GM12872 (cell line): ENCODE measurements around the gene IL4I1.

Source experiments
- TF ChIP-seq, protein P1 (sequence below): IDR thresholded peaks from 3 replicates; pipeline ENCODE4 v1.5.1; 2011; ENCODE audit warnings: low read depth, mild to moderate bottlenecking, low read length, moderate library complexity; ENCODE audit not compliant: insufficient read depth

Gene IL4I1

DNA sequence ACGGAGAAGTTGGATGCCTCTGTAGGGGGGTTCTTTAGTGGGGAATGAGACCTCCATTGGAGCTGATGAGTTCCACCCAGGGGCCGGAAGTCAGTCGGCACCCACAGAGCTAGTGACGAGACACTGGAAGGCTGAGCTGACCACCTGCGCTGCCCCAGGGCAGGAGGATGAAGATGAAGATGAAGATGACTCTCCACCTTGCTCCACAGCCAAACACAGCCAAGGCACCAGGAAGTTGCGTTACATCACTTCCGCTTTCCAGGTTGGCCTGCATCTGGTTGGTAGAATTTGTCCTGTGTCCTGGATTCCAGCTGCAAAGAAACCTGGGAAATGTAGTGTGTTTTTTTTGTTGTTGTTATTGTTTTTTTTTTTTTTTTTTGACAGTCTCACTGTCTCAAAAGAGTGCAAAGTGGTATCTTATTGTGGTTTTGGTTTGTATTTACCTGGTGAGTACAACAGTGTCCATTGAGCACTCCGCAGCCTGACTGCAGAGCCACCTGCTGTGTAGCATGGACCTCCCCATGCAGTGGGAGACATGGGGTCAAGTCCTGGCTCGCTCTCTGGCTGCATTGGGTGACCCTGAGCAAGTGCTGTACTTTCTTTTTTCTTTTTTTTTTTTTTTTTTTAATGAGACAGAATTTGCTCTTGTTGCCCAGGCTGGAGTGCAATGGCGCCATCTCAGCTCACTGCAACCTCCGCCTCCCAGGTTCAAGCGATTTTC is 17.3 kb downstream of the IL4I1 start:
- TF ChIP-seq, protein P1, sequence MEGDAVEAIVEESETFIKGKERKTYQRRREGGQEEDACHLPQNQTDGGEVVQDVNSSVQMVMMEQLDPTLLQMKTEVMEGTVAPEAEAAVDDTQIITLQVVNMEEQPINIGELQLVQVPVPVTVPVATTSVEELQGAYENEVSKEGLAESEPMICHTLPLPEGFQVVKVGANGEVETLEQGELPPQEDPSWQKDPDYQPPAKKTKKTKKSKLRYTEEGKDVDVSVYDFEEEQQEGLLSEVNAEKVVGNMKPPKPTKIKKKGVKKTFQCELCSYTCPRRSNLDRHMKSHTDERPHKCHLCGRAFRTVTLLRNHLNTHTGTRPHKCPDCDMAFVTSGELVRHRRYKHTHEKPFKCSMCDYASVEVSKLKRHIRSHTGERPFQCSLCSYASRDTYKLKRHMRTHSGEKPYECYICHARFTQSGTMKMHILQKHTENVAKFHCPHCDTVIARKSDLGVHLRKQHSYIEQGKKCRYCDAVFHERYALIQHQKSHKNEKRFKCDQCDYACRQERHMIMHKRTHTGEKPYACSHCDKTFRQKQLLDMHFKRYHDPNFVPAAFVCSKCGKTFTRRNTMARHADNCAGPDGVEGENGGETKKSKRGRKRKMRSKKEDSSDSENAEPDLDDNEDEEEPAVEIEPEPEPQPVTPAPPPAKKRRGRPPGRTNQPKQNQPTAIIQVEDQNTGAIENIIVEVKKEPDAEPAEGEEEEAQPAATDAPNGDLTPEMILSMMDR = no peak

DNA sequence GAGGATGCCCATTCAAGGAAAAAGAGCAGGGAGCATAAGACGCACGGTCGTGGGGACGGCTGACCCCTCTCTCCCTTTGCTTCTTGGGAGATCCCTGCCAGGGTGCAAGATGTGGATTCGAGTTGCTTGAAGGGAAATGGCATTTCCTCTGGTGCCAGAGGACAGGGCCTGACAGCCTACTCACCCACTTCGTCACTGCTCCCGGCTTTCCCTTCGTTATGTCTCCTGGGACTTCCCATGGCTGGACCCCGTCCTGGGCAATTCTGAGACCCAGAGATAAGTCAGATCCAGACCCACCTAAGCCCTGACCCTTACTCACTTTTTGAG is 18.0 kb downstream of the IL4I1 start:
- TF ChIP-seq, protein P1 = no peak

DNA sequence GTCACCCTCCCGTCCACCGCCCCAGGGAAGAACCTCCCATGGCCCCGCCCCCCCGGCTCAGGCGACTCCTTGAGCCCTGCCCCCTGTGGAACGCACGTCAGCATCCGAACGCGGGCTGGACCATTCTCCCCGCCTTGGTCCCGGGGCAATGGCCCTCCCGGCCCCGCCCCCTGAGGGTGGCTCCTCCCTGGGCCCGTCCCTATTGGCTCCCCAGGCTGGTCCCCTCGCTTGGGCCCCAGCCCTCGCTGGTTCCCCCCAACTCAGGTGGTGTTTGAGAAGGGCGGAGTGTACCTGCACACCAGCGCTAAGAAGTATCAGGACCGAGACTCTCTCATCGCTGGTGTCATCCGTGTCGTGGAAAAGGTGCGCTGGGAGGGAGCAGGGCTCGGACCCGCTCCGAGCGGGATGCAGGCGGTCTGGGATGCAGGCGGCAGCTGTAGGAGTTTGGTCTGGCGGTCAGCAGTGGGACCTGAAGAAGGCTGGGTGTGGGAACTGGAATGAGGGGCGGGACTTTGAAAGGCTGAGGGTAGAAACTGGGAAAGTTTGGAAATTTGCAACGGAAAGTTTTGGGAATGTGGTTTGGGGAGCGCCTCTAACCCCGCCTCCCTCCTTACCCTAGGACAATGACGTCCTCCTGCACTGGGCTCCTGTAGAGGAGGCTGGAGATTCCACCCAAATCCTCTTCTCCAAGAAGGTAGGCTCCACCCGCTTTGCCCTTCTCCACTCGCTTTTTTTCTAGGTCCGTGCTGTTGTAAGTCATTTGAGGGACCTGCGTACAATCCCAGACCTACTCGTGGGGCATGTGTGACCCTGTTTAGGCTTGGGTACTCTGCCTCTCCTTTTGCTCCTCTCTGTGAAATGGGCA is 18.6 kb downstream of the IL4I1 start:
- TF ChIP-seq, protein P1 = no peak

DNA sequence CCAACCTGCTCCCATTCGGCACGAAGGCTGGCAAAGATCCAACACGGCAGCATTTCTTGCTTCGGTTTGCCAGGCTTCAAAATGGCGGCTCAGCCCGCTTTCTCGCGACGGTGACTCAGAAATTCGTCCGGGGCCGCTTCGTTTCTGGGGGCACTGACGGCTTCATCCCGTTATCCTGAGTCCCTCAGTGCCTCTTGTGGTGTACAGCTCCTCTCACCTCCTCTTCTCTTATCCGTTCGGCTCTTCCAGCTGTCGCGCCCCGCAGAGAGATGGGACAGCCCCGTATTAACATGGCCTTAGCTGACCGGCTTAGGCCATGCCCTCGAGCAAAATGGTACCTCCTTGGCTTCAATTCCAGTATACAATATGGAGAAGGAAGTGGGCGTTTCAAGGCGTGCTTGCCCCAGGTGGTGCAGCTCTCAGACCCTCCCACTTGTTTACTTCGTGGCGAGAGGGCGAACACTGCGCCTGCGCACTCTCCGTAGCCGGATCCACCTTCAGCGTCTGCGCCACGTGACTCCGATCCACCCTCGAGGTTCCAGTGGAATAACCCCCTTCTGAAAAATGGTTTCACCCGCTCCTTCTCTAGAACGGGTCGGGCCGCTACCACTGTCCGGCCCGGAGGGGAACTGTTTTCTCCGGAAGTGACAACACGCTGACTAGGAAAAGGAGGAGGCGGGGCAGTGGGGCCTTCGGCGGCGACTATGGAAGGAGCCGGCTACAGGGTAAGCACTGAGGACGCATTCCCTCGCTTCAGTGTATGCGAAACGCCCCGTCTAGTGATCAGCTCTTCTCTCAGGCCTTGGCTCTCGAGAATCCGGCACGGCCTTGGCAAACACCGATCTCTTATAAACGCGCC is 19.4 kb downstream of the IL4I1 start, which contains the start of the genes AKT1S1 and TBC1D17:
TSS of gene AKT1S1 (minus strand) at position 336 of the 859 bp plus-strand sequence. CDS start 4,060 bp downstream, outside the sequence.
TSS of gene TBC1D17 (plus strand) at position 683 of the 859 bp plus-strand sequence. CDS start at position 705, 22 bp downstream.
- TF ChIP-seq, protein P1 = no peak

DNA sequence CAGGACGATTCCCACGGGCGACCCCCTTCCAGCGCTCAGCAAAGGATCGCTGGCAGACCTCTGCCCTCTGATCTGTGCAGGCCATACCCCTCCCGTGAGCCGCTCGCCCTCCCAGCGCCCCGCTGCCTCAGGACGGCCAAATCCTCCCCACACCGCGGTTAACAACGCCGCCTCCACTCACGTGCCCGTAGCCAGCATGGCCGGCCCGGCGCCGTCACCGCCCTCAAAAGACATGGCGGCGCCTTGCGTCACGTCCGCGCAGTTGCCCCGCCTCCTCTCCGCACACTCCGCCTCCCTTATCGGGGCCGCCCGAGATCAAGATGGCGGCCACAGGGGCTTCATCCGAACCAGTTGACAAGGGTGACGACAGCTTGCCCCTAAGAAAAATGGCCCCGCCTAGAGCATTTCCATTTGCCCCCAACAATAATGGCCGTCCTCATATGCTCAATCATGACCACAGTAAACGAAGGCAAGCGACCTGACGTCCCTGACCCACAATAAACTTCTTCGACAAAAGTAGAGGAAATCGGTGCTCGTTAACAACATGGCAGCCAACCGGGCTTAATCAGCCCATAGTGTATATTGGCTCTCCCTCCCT is 20.2 kb downstream of the IL4I1 start:
- TF ChIP-seq, protein P1 = no peak

DNA sequence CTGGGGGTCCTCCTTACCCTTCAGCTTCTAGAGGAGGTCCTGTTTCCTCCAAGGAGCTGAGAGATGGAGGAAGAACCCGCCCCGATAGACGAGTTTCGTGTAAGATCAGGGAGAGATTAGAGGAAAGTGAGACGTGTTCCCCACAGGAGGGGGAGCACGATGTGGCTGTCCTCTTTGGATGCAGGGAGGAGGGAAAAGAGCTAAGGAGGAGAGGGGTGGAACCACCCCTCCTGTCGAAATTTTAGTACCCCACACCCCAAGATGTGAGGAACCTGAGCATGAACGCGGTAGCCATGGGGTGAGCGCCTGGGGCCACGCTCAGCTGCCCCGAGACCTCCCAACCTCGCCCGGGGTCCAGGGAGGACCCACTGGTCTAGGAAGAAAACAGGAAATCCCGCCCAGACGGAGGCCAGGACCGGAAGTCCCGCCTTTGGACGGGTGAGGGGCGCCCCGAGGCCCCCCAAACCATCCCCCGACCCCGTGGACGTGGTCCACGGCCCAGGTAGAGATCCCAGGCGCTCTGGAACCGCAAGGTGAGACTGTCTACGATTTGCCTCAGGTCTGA is 20.7 kb downstream of the IL4I1 start:
- TF ChIP-seq, protein P1 = no peak
